Measurements from ENCODE around the gene ACTG1.
A peak's percentile ranks its signal among the peaks of the same experiment; 100 is the strongest.

The ACTG1 gene

DNA sequence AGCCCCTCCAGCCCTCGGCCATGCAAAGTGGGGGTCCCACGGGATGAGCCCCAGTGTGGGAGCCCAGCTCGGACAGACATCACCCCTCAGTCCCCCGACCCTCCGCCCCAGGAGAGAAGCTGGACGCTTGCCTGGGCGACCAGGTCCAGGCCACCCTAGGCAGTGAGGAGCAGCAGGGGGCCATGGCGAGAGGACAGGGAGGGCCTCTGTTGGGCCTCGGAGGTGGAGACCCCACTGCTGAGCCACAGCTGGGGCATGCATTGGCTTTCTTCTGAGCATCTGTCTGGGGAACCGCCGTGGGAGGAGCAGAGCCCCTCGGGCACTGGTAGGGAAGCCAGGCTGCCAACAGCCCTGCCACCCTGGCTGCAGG, 13.0 kb downstream of the ACTG1 start:
- no peak for DNase-seq (ENCODE audit: low read depth in 2 of 2, low spot score in 1 of 2)

GRCh38 chr17:81498953-81499600, 13.5 kb downstream of the ACTG1 start:
- no peak for DNase-seq (ENCODE audit: low read depth in 2 of 2, low spot score in 1 of 2)

DNA sequence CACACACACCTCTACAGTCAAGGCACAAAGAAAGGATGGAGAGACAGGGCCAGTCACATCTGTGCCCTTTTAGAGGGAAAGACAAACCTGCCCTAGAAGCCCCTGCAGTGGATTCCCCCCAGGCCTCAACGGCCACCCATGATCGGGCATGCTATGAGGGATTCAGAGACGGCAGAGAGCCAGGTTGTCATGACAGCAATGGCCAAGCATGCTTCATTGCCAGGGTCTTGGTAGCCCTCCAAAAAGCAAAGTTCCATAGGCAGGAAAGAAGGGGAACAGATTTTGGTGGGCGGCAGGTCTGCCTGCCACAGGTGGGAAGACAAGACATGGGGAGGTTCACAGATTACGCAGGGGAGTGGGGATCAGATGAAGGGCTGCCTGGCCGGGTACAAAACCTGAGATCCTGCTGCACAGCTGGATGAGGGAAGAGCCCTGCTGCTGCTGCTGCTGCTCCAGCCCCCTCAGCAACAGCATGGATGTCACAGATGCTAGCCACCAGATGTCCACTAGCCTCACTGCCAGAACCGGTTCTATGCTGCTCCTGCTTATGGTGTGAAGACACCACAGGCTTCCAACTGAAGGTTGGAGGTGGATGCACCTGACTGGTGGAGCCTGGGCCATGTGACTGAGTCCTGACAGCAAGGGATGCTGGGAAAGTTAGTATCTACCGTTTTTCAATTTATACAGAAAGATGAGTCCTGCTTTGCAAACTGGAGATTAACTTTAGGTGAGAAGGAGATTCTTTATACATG, 17.8 kb downstream of the ACTG1 start:
- DNase-seq (ENCODE audit: low read depth in 2 of 2, low spot score in 1 of 2): no peak

DNA sequence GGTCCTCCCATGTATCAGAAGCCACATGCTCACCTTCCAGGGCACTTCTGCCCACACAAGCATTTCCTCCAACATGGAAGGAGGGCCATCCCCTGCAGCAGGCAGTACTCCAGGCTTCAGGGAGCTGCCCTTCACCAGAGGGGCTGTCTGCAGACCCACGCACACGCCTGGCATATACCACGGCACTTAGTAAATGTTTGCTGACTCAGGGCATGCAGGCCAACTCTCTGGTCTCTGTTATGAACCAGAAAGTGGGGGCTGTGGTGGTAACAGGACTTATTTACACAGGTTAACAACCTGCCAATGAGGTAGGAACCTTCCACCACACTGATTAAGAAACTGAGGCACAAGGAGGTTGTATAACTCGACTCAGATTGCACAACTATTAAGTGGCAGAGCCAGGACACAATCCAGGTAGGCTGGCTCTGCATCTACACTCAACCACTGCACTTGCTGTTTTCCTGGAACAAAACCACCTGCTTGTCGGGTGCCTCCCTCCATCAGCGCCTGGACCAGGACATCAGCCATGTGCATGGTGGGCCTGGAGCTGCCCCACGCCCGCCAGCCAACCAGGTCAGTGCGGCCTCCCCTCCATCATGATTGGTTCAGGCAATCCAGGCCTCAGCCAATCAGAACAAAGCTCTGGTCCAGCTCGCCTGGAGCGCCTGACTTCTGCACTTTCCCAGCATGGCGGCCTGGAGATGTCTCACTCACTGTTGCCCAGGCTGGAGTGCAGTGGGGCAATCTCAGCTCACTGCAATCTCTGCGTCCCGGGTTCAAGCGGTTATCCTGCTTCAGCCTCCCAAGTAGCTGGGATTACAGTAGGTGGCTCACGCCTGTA, 19.2 kb downstream of the ACTG1 start:
- no peak for DNase-seq (ENCODE audit: low read depth in 2 of 2, low spot score in 1 of 2)

GRCh38 chr17:81492706-81493105, 19.9 kb downstream of the ACTG1 start:
- DNase-seq (ENCODE audit: low read depth in 2 of 2, low spot score in 1 of 2): no peak

DNA sequence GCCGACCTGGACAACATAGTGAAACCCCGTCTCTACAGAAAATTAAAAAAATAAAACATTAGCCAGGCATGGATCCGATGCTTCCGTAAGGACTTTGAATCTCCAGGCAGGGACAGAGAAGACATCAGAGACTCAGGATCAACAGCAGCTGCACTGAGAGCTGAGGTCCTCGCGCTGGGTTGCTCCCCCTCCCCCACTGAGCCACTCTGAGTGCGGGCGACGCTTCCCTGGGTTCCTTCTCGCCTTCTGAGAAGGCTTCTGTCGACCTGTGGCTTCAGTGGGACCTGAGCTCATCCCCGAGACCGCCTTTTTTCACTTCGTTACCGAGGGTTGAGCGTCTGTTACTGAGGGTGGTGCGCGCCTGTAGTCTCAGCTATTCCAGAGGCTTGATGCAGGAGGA, 20.4 kb downstream of the ACTG1 start:
- no peak for DNase-seq (ENCODE audit: low read depth in 2 of 2, low spot score in 1 of 2)

- DNase-seq (ENCODE audit: low read depth in 2 of 2, low spot score in 1 of 2): no peak
Measured at GRCh38 chr17:81491761-81492160, 20.8 kb downstream of the ACTG1 start.

GRCh38 chr17:81491181-81491581, 21.4 kb downstream of the ACTG1 start:
- no peak for DNase-seq (ENCODE audit: low read depth in 2 of 2, low spot score in 1 of 2)

GRCh38 chr17:81489998-81490992, 22.3 kb downstream of the ACTG1 start:
- no peak for DNase-seq (ENCODE audit: low read depth in 2 of 2, low spot score in 1 of 2)

- no peak for DNase-seq (ENCODE audit: low read depth in 2 of 2, low spot score in 1 of 2)
Measured at GRCh38 chr17:81489012-81489997, 23.3 kb downstream of the ACTG1 start.

DNA sequence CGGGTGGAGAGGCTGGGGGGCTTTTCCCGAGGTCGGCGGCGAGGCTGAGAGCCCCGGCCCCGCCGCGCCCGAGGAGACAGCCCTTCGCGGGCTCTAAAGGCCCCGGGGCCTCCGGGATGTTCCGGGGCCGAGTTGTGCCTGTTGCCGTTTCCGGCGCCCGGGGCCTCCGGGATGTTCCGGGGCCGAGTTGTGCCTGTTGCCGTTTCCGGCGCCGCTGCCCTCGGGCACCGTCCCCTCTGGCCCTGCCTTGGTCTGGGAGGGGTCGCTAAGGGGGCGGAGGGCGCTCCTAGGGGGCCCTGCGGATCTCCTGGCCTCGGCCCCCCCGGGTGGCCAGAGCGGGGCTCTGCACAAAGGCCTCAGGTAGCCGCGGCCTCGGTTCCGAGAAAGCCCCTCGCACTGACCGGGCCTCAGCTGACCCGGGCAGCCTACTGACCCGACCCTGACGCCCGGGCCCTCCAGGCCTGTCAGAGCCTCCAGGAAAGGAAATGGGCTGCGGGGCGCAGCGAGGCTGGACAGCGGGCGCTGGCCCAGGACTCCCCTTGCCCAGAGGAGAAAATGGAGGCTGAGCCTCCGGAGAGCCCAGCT, 24.2 kb downstream of the ACTG1 start:
- DNase-seq (ENCODE audit: low read depth in 2 of 2, low spot score in 1 of 2): no peak

DNA sequence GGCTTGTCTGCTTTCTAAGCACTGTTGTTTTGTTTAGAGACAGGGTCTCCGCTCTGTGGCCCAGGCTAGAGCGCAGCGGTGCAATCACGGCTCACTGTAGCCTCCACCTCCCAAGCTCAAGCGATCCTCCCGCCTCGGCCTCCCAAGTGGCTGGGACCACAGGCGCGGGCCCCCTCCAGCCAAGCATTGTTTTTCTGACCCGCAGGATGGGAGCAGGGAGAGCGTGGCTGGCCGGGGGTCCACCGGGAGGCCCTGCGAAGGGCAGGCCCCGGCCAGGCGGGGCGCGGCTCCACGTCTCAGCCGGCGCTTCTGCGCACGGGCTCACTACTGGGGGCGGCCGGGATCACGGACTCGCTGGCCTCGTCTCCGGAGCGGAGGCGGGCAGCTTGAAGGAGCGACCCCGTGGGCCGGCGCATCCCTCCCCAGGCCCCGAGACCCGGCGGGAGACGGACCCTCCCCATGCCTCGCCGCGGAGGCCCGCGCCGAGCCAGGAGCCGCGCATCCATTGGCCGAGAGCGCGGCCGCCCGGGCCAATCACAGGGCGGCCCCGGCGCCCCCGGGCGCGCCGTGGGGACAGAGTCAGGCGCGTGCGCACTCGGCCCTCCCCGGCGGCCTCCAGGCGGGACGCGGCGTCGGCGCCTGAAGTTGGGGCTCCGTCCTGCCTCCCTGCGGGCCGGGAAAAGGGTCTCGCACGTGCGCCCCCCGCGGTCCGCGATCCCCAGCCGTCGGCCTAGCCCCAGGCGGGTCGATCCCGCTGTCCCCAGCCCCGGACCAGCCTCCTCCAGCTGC, 24.9 kb downstream of the ACTG1 start:
- DNase-seq (ENCODE audit: low read depth in 2 of 2, low spot score in 1 of 2): peak; percentile 41 to 53

- no peak for DNase-seq (ENCODE audit: low read depth in 2 of 2, low spot score in 1 of 2)
Measured at GRCh38 chr17:81487089-81487486, 25.5 kb downstream of the ACTG1 start.

DNA sequence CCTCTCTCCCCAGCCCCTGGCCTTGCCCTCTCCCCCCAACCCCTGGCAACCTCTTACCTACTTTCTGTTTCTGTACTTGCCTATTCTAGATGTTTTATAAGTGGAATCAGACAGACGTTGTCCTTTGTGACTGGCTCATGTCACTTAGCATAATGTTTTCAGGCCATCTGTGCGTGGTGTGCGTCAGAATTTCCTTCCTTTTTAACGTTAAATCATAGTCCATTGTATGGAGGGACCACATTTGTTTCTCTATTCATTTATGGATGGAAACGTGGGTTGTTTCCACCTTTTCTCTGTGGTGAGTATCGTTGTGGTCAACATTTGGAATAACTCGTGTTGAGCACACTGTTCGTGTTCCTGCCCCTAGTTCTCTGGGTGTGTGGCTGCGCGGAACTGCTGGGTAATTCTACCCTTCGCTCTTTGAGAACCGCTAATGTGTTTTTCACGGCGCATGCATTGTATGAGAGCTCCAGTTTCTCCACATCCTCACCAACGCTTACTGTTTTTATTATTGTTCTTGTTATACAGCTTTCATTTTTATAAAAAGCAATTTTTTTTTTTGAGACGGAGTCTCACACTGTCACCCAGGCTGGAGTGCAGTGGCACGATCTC, 26.3 kb downstream of the ACTG1 start:
- no peak for DNase-seq (ENCODE audit: low read depth in 2 of 2, low spot score in 1 of 2)

- DNase-seq (ENCODE audit: low read depth in 2 of 2, low spot score in 1 of 2): peak; percentile 68 to 80
Measured at GRCh38 chr17:81484195-81484979, 28.2 kb downstream of the ACTG1 start.

DNA sequence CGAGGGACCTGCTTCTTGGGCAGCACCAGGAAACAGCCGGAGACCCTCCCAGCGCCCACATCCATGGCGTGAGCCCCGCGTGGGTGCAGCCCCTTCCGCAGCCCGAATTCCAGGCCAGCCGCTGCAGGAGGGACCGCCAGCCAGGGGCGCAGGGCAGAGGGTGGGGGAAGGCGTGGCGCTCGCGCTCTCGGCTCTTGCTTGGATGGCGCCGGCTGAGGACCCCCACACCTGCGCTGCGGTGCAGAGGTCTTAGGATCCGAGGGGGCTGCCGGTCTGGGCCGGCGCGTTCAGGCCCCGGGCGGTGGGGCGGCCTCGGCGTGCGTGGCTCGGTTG, 28.8 kb downstream of the ACTG1 start:
- DNase-seq (ENCODE audit: low read depth in 2 of 2, low spot score in 1 of 2): no peak

DNA sequence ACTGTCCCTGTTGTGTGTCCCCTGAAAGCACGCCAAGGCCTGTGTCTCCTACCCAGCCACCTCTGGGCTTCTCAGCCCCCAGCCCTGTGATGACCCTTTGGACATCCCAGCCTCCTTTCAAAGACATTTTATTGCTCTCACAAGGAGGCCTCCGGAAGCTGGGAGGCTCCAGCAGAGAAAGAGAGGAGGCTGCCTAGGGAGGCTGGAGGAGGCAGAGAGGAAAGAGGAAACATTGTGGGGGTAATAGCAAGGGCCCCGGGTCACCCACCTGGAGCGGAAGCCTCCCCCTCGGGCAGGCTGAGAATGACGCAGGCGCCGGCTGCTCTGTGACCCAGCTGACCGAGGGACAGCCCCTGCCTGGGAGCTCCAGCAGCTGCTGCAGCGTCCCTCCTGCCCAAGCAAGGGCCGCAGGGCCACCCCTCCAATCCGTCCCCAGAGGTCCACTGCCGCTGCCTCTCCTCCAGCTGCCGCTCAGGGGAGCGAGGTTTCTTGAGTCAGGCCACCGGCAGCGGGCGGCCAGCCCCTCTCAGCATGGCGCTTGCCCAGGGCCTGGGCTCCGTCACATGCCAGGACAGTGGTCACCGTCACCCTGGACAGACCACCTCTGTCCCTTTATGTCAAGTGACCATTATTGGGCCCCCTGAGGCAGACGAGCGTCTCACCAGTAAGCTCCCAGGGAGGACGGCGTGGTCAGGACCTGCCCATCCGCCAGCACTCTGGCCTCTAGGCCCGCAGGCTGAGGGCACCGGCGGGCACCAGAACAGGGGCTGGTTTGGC, 29.3 kb downstream of the ACTG1 start:
- no peak for DNase-seq (ENCODE audit: low read depth in 2 of 2, low spot score in 1 of 2)

Measured in stimulated activated CD8-positive, alpha-beta memory T cell treated with anti-CD3 and anti-CD28 coated beads, Interleukin-4, amount 100 ng/mL, for 4 hours (primary cell).